ENCODE data around the gene COPS9.

Gene COPS9

DNA sequence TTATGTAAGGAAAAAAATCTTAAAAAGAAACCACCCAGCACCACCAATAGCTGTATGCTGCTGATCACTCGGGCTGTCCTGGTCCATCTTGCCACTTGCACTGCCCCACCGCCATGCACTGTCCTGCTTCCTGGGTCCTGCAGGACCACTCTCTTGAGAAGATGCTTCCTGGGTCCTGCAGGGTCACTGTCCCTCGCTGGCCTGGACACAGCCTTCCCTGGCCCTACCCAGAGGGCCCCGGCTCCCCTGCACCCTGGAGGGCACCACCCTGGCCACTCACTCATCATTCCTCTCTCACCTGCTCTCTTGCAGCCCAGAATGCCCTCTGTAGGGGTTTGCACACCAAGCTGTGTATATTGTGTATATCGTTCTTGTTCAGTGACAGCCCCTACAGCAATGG lies 6.8 kb upstream of the COPS9 start:
- TF ChIP-seq, protein P1, sequence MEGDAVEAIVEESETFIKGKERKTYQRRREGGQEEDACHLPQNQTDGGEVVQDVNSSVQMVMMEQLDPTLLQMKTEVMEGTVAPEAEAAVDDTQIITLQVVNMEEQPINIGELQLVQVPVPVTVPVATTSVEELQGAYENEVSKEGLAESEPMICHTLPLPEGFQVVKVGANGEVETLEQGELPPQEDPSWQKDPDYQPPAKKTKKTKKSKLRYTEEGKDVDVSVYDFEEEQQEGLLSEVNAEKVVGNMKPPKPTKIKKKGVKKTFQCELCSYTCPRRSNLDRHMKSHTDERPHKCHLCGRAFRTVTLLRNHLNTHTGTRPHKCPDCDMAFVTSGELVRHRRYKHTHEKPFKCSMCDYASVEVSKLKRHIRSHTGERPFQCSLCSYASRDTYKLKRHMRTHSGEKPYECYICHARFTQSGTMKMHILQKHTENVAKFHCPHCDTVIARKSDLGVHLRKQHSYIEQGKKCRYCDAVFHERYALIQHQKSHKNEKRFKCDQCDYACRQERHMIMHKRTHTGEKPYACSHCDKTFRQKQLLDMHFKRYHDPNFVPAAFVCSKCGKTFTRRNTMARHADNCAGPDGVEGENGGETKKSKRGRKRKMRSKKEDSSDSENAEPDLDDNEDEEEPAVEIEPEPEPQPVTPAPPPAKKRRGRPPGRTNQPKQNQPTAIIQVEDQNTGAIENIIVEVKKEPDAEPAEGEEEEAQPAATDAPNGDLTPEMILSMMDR (IDR thresholded peaks at IDR 0.05) = no peak
- Histone ChIP-seq H3K36me3 (no peaks in the 10 kb centered on the region), H3K9me3 (no peaks in the 10 kb centered on the region), H3K4me3 (ENCODE audit: low read depth in 1 of 2, low read length in 1 of 2) (no peak overlapping the region), H3K27me3 (peaks cover 48% of the 10 kb centered on the region), H3K4me1 (ENCODE audit: control insufficient read depth in 1 of 2, insufficient read depth in 1 of 2, low read depth in 1 of 2, low read length in 1 of 2) (no peaks in the 10 kb centered on the region), H3K27ac (no peak overlapping the region)

DNA sequence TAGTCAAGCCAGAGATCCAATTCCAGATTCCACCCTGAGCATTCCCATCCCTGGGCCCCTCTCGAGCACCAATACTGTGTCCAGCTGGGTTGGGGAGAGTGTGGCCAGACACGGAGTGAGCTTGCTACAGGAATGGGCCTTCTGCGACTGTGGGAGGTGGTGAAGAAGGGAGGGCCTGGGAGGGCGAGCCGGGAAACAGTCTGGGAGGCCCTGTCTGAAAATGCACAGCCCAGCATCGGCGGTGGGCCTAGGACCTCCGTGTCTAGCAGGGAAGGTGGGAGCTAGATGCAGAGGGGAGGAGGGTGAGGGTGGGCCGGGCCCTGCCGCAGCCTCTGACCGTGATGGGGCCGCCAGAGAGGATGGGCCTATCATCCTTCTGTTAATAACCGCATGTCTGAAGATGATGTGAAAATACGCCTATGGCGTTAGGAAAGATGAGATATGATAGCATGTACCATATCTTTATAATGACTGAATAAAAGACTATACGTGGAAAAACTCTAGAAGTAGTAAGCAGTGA lies 6.2 kb upstream of the COPS9 start:
- no peaks in the 10 kb centered on the region for H3K9me3 ChIP-seq
- no peaks in the 10 kb centered on the region for H3K4me1 ChIP-seq (ENCODE audit: control insufficient read depth in 1 of 2, insufficient read depth in 1 of 2, low read depth in 1 of 2, low read length in 1 of 2)
- peaks cover 53% of the 10 kb centered on the region for H3K27me3 ChIP-seq
- H3K27ac ChIP-seq = no peak overlapping the region
- no peak overlapping the region for H3K4me3 ChIP-seq (ENCODE audit: low read depth in 1 of 2, low read length in 1 of 2)
- H3K36me3 ChIP-seq = no peaks in the 10 kb centered on the region
- TF ChIP-seq, protein P1 (IDR thresholded peaks at IDR 0.05) = no peak

DNA sequence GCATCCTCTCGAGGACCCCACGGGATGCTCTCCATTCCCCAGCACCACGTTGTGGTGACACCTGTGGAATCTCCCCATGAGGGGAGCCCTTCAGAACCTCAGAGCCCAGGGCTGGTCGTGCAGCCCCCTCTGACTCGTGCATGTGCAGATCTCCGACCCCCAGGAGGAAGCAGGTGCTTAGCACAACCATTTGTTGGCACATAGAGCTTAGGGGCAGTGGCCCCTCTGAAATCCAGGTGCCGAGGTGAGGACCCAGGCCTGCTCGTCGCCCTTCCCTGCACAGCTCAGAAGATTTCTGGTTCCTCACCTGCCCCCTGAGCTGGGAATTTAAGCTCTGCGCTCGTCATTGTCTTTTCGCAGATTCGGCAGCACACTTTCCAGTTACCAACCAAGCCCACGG lies 5.6 kb upstream of the COPS9 start:
- no peaks in the 10 kb centered on the region for H3K9me3 ChIP-seq
- no peak overlapping the region for H3K27ac ChIP-seq
- peaks cover 4% of the 10 kb centered on the region in 2 experiments for H3K4me1 ChIP-seq (ENCODE audit: control insufficient read depth in 1 of 2, insufficient read depth in 1 of 2, low read depth in 1 of 2, low read length in 1 of 2)
- H3K4me3 ChIP-seq (ENCODE audit: low read depth in 1 of 2, low read length in 1 of 2) = no peak overlapping the region
- TF ChIP-seq, protein P1 (IDR thresholded peaks at IDR 0.05) = no peak
- peaks cover 59% of the 10 kb centered on the region for H3K27me3 ChIP-seq
- no peaks in the 10 kb centered on the region for H3K36me3 ChIP-seq

DNA sequence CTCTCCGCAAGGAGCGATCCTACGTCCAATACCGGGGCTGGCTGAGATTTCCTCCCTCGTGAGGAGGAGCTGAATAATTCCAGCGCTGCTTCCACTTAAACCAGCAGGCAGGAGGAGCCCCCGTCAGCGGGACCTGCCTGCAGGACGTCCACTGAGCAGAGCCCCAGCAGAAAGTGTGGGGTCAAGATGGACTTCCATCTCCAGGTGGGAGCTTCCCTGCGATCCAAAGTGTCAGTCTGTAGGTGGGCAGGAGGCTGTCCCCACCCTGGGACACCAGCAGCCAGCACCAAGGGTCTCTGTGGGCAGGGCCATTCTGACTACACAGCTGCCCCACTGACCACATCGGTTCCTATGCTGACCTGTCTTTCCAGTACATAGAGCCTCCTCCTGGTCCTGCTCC lies 4.8 kb upstream of the COPS9 start:
- TF ChIP-seq, protein P1 (IDR thresholded peaks at IDR 0.05) = no peak
- no peak overlapping the region for H3K27ac ChIP-seq
- H3K4me3 ChIP-seq (ENCODE audit: low read depth in 1 of 2, low read length in 1 of 2) = no peak overlapping the region
- peaks cover 6 to 9% of the 10 kb centered on the region in 2 experiments for H3K4me1 ChIP-seq (ENCODE audit: control insufficient read depth in 1 of 2, insufficient read depth in 1 of 2, low read depth in 1 of 2, low read length in 1 of 2)
- H3K9me3 ChIP-seq = no peaks in the 10 kb centered on the region
- no peaks in the 10 kb centered on the region for H3K36me3 ChIP-seq
- H3K27me3 ChIP-seq = peaks cover 64% of the 10 kb centered on the region

DNA sequence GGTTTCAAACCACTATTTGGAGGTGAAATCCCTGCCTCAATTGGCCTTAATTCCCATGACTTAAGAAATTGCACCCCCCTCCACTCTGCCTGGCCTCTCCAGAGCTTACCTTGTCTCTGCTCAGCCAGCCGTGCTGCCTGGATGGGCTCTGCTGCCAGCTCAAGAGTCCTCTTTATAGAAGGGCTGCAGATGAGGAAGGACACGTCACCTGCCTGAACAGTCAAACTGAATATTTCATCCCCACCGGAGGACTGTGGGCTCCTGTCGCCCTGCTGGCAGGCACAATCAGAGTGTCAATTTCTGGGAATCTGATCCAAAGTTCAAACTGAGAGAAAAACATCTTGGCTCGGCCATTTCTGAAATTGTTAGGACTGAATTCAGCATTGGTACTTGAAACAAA lies 4.4 kb upstream of the COPS9 start, which contains the start of gene OTOS:
Gene OTOS (minus strand): TSS at position 148 of the 400 bp plus-strand sequence. CDS start 332 bp downstream, outside the sequence.
- TF ChIP-seq, protein P1 (IDR thresholded peaks at IDR 0.05) = no peak
- H3K4me1 ChIP-seq (ENCODE audit: control insufficient read depth in 1 of 2, insufficient read depth in 1 of 2, low read depth in 1 of 2, low read length in 1 of 2) = peaks cover 9 to 12% of the 10 kb centered on the region in 2 experiments
- no peaks in the 10 kb centered on the region for H3K9me3 ChIP-seq
- H3K27me3 ChIP-seq = peaks cover 64% of the 10 kb centered on the region
- H3K4me3 ChIP-seq (ENCODE audit: low read depth in 1 of 2, low read length in 1 of 2) = no peak within 1 kb of the TSS
- H3K36me3 ChIP-seq = no peaks in the 10 kb centered on the region
- H3K27ac ChIP-seq = no peak within 1 kb of the TSS
